LNCAP (cell line): ENCODE results near the gene TRAPPC12.

Source experiments
- CTCF ChIP-seq: fragments of 450-650 bp; IDR thresholded peaks from 2 replicates; pipeline ENCODE4 v1.5.1; 2017; ENCODE audit warnings: mild to moderate bottlenecking

Gene TRAPPC12

GRCh38 chr2:3440477-3440876 is 61.0 kb downstream of the TRAPPC12 start:
- no peak for TF ChIP-seq CTCF

GRCh38 chr2:3441465-3441864 is 62.0 kb downstream of the TRAPPC12 start:
- TF ChIP-seq CTCF, result no peak

- no peak for TF ChIP-seq CTCF
Measured at GRCh38 chr2:3442185-3442584, 62.7 kb downstream of the TRAPPC12 start.

- TF ChIP-seq CTCF, result no peak
Measured at GRCh38 chr2:3443083-3443482, 63.6 kb downstream of the TRAPPC12 start.

GRCh38 chr2:3443506-3444084 is 64.1 kb downstream of the TRAPPC12 start:
- TF ChIP-seq CTCF, result no peak

GRCh38 chr2:3445891-3446290 is 66.4 kb downstream of the TRAPPC12 start:
- no peak for TF ChIP-seq CTCF

GRCh38 chr2:3446381-3446780 is 66.9 kb downstream of the TRAPPC12 start:
- TF ChIP-seq CTCF, result no peak

GRCh38 chr2:3447789-3448317 is 68.4 kb downstream of the TRAPPC12 start:
- TF ChIP-seq CTCF, result no peak
